ENCODE data around the gene PPIP5K2.

Gene PPIP5K2

DNA sequence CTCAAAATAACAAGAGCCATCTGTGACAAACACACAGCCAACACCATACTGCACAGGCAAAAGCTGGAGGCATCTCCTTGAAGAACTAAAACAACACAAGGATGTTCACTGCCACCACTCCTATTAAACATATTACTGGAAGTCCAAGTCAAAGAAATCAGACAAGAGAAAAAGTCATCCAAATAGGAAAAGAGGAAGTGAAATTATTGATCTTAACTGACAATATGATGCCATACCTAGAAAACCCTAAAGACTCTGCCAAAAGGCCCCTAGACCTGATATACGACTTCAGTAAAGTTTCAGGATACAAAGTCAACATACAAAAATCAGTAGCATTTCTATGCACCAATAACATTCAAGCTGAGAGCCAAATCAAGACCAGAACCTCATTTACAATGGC lies 108.5 kb downstream of the PPIP5K2 start:
- H3K4me3 ChIP-seq (ENCODE audit: low read depth, low read length), result no peak overlapping the region
- in situ Hi-C loops (cut with HindIII; ENCODE audit: low sequenced_read_pairs), result no loop called here
- TF ChIP-seq CTCF (IDR thresholded peaks at IDR 0.05; ENCODE audit: low read depth, low read length, missing control alignments), result no peak
- DNase-seq (ENCODE audit: low read depth), result no peak

DNA sequence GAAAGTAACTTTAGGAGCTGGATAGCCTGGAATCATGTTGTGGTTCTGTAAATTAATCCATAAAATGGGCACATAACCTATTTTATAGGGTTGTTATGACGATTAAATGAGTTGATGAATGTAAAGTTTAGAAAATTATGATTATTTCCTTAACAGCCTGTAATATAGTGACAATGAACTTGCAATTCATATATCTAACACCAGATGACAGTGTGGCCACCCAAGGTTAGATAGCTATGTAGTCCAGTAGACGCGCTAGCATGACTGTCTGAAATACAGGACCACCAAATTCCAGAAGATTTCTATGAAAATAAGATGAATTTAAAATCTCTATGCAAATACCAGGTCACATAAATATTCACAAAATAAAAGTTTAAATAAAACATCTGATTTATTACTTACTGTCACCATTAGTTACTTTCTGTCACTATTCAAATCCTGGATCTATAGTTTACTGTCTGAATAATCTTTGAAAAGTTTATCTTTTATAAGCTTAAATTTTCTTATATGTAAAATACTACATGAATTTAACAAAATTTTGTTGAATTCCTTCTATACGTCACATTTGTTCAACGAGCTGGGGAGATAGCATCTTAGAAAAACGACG lies 112.4 kb downstream of the PPIP5K2 start:
- DNase-seq (ENCODE audit: low read depth), result peak; percentile 22
- peak; percentile 73 for TF ChIP-seq CTCF (IDR thresholded peaks at IDR 0.05; ENCODE audit: low read depth, low read length, missing control alignments)
- in situ Hi-C loops (cut with HindIII; ENCODE audit: low sequenced_read_pairs), result no loop called here
- H3K4me3 ChIP-seq (ENCODE audit: low read depth, low read length), result no peak overlapping the region

- no peak for TF ChIP-seq CTCF (IDR thresholded peaks at IDR 0.05; ENCODE audit: low read depth, low read length, missing control alignments)
- no peak overlapping the region for H3K4me3 ChIP-seq (ENCODE audit: low read depth, low read length)
- DNase-seq (ENCODE audit: low read depth), result peak; percentile 22
- in situ Hi-C loops (cut with HindIII; ENCODE audit: low sequenced_read_pairs), result no loop called here
These were observed 114.3 kb downstream of the PPIP5K2 start for GRCh38 chr5:103234239-103234975.

GRCh38 chr5:103235891-103236290 lies 115.8 kb downstream of the PPIP5K2 start:
- in situ Hi-C loops (cut with HindIII; ENCODE audit: low sequenced_read_pairs), result no loop called here
- TF ChIP-seq CTCF (IDR thresholded peaks at IDR 0.05; ENCODE audit: low read depth, low read length, missing control alignments), result no peak
- H3K4me3 ChIP-seq (ENCODE audit: low read depth, low read length), result no peak overlapping the region
- no peak for DNase-seq (ENCODE audit: low read depth)

DNA sequence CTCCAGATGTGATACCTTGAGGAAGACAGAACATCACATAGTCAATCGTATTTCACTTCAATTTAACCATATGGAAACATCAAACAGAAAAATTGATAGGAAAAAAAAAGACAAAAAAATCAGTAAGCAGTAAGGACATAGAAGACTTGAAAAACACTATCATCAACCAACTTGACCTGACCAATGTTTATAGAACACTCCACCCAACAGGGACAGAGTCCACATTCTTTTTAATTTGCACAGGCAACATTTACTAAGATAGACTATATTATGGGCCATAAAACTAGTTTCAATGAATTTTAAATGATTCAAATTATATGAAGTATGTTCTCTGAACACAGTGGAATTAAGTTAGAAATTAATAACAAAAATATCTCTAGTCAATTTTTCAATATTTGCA lies 117.7 kb downstream of the PPIP5K2 start:
- no peak for DNase-seq (ENCODE audit: low read depth)
- no peak overlapping the region for H3K4me3 ChIP-seq (ENCODE audit: low read depth, low read length)
- TF ChIP-seq CTCF (IDR thresholded peaks at IDR 0.05; ENCODE audit: low read depth, low read length, missing control alignments), result no peak
- in situ Hi-C loops (cut with HindIII; ENCODE audit: low sequenced_read_pairs), result no loop called here

GRCh38 chr5:103243665-103244064 lies 123.6 kb downstream of the PPIP5K2 start:
- no peak overlapping the region for H3K4me3 ChIP-seq (ENCODE audit: low read depth, low read length)
- no peak for TF ChIP-seq CTCF (IDR thresholded peaks at IDR 0.05; ENCODE audit: low read depth, low read length, missing control alignments)
- in situ Hi-C loops (cut with HindIII; ENCODE audit: low sequenced_read_pairs), result no loop called here
- peak; percentile 37 for DNase-seq (ENCODE audit: low read depth)

Data from astrocyte of the cerebellum (primary cell).